Immature natural killer cell (primary cell): ENCODE results near the gene MALL. TPM values are rescaled to one million over a fixed set of nuclear protein-coding genes. Genes with fewer than 3 reads are reported as not detected.
"Not testable (repeated sequence)": the region's sequence is repeated elsewhere in the genome, so short reads cannot be mapped to it uniquely, and the experiment has no call there.

Experiments
- DNase-seq, 3 donors: peaks; one replicate each; pipeline ENCODE4 v3.0.0; 2022; ENCODE audit warnings: mixed read lengths in 1 of 3
- H3K27ac Mint-ChIP-seq, 6 donors: one replicate each; pipeline ENCODE4 v1.8.0; 2020; ENCODE audit warnings: mixed read lengths in 6 of 6, mild to moderate bottlenecking in 5 of 6, inconsistent platforms in 4 of 6, moderate library complexity in 3 of 6
- H3K27me3 Mint-ChIP-seq, 3 donors: one replicate each; pipeline ENCODE4 v1.8.0; 2020 to 2021; ENCODE audit warnings: low read depth in 3 of 3, mild to moderate bottlenecking in 3 of 3, mixed read lengths in 3 of 3, moderate library complexity in 3 of 3, inconsistent platforms in 1 of 3
- H3K36me3 Mint-ChIP-seq, 3 donors: one replicate each; pipeline ENCODE4 v1.8.0; 2020; ENCODE audit warnings: mixed read lengths in 3 of 3, inconsistent platforms in 2 of 3, mild to moderate bottlenecking in 2 of 3
- H3K4me1 Mint-ChIP-seq, 2 donors: one replicate each; pipeline ENCODE4 v1.8.0; 2020; ENCODE audit warnings: inconsistent platforms in 2 of 2, mild to moderate bottlenecking in 2 of 2, mixed read lengths in 2 of 2, moderate library complexity in 1 of 2
- H3K4me3 Mint-ChIP-seq, 5 donors: one replicate each; pipeline ENCODE4 v1.8.0; 2020; ENCODE audit warnings: mild to moderate bottlenecking in 5 of 5, mixed read lengths in 5 of 5, inconsistent platforms in 3 of 5, moderate library complexity in 3 of 5
- H3K9me3 Mint-ChIP-seq, 6 donors: one replicate each; pipeline ENCODE4 v1.8.0; 2020; ENCODE audit warnings: mild to moderate bottlenecking in 6 of 6, mixed read lengths in 6 of 6, inconsistent platforms in 4 of 6, moderate library complexity in 3 of 6
- polyA plus RNA-seq, 3 donors: library from polyadenylated mRNA; unstranded; fragments of 300-500 nt; fragmentation: Illumina TruSeq; gene quantifications; one replicate each; pipeline ENCODE4 v1.2.3, GENCODE V29; 2021

The MALL gene
- polyA plus RNA-seq, 3 donors from 2014 or later, result not detected

- H3K9me3 Mint-ChIP-seq, H3K4me1 Mint-ChIP-seq, H3K27ac Mint-ChIP-seq, DNase-seq, H3K27me3 Mint-ChIP-seq, H3K36me3 Mint-ChIP-seq, H3K4me3 Mint-ChIP-seq: not testable (repeated sequence)
Measured at GRCh38 chr2:110059694-110060358, 55.8 kb downstream of the MALL start.

DNA sequence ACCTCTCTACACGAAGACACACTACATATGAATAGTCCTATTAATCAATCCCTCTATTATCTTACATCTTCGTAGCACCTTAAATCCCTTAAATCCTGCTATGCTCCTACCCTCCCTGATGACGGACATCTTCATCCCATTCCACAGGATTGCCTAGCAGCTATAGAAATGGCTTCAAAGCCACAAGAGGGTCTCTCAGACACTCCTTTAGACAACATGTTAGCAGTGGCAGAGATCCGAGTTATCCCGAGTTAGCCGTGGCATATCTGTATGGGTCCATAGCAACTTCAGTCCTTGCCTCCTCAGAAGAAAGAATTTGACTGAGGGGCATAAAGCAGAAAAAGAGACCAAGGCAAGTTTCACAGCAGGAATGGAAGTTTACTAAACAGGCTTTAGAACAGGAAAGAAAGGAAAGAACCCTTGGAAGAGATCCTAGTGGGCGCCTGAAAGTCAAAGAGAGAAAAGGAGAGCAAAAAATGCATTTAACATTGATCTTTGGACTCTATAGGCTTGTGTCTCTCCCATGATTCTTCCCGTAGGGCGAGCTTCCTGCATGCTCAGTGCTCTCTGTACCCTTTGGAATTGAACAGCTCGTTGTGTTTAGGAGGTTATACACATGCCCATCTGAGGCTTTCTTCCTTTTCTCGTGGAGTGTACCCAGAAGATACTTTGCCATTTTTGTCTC, 56.5 kb downstream of the MALL start:
- DNase-seq, H3K9me3 Mint-ChIP-seq, H3K4me1 Mint-ChIP-seq, H3K4me3 Mint-ChIP-seq, H3K27ac Mint-ChIP-seq, H3K27me3 Mint-ChIP-seq, H3K36me3 Mint-ChIP-seq: not testable (repeated sequence)

GRCh38 chr2:110058034-110058433, 57.6 kb downstream of the MALL start:
- H3K9me3 Mint-ChIP-seq, H3K27me3 Mint-ChIP-seq, H3K27ac Mint-ChIP-seq, DNase-seq, H3K4me1 Mint-ChIP-seq, H3K4me3 Mint-ChIP-seq, H3K36me3 Mint-ChIP-seq: not testable (repeated sequence)

DNA sequence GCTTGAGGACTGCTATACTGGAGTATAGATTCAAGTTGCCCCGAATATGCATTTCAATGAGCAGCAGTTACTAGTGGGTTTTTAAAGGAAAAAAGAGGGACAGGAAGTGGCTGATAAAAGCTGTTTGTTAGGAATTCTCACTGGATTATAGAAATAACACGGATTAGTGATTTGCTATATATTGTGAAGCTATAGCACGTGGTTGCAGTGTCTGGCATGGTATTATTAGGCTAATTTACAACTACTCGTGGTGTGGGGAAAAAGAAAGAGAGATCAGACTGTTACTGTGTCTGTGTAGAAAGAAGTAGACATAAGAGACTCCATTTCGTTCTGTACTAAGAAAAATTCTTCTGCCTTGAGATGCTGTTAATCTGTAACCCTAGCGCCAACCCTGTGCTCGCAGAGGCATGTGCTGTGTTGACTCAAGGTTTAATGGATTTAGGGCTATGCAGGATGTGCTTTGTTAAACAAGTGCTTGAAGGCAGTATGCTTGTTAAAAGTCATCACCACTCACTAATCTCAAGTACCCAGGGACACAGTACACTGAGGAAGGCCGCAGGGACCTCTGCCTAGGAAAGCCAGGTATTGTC, 59.7 kb downstream of the MALL start:
- not testable (repeated sequence) for H3K27me3 Mint-ChIP-seq, DNase-seq, H3K9me3 Mint-ChIP-seq, H3K4me1 Mint-ChIP-seq, H3K27ac Mint-ChIP-seq, H3K36me3 Mint-ChIP-seq, H3K4me3 Mint-ChIP-seq

DNA sequence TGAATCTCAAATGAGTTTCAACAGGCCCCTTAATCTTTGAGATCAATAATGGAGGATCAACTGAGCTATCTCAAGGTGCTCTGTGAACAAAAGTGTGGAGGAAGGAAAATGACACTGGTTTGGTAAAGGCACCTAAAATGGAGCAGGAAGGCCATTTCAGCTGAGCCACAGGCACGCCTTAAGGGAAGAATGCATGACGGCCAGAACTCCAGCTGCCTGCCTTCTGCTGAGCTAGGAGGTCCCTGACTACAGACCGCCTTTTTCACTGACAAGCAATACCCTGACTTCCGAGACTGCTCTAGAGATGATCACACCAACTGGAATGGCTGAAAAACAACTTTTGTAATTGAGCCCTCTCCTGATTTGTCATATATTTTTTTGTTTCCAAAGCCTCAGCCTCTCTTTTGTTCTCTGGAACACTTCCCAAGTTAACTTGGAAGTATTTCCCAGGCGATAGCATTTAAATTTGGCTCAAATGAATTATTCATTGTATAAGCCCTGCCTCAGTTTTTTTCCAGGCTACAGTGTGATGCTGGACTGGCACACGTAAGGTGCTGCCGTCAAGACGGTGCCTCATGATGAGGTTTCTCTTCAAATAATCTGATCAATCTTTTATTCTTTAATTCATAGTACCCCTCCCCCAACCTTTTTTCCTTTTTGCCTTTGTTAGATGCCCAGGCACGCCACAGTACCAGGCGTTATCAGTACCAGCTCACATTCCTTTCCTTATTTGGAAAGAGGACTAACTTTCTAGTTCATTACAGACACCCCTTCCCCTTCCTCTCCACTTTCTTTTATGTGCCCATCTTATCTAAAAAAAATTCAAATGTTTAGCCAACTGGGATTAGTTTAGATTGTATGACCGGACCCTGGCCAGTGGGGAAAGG, 60.9 kb downstream of the MALL start:
- H3K27me3 Mint-ChIP-seq, DNase-seq, H3K4me3 Mint-ChIP-seq, H3K27ac Mint-ChIP-seq, H3K9me3 Mint-ChIP-seq, H3K36me3 Mint-ChIP-seq, H3K4me1 Mint-ChIP-seq: not testable (repeated sequence)

DNA sequence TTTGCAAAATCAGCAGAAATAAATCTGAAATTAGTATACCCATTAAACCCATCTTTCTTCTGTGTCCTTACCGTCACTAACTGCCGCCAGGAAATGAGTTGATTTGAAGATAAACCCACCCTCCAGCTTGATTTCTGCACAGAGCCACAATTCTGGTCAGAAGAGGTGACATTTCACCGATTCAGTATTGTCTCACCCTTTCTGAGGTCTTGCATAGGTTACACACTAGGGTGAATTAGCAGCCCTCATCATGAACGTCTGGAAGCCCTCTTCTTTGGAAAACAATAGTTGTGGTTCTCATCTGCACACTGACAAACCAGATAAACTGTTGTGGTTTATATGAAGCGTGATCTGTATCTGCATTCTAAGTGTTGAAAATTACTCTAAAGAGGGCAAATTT, 61.9 kb downstream of the MALL start:
- not testable (repeated sequence) for H3K36me3 Mint-ChIP-seq, H3K9me3 Mint-ChIP-seq, H3K27ac Mint-ChIP-seq, H3K27me3 Mint-ChIP-seq, H3K4me1 Mint-ChIP-seq, H3K4me3 Mint-ChIP-seq, DNase-seq

- not testable (repeated sequence) for H3K9me3 Mint-ChIP-seq, H3K27ac Mint-ChIP-seq, H3K36me3 Mint-ChIP-seq, H3K4me1 Mint-ChIP-seq, H3K27me3 Mint-ChIP-seq, H3K4me3 Mint-ChIP-seq, DNase-seq
Measured at GRCh38 chr2:110052166-110052565, 63.5 kb downstream of the MALL start.

- H3K27ac Mint-ChIP-seq, H3K4me1 Mint-ChIP-seq, DNase-seq, H3K27me3 Mint-ChIP-seq, H3K9me3 Mint-ChIP-seq, H3K36me3 Mint-ChIP-seq, H3K4me3 Mint-ChIP-seq: not testable (repeated sequence)
Measured at GRCh38 chr2:110050222-110050621, 65.4 kb downstream of the MALL start.

DNA sequence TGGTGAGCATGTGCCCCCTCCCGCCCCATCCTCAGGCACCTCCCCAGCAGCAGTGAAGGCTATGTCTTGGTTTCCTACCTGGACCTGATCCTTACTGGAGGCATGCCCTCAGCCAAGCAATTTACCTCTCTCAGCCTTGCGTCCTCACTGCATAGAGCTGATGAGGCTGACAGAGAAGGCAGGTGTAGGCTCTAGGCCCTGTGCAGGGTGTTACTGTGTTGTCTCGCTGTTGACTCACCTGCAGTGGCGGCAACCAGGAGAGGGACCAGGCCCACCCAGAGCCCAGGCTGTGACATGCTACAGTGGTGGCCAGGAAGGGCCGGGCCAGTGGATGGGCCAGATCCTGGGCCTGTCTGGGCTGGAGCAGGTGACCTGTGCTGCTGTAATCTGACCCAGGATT, 65.9 kb downstream of the MALL start:
- not testable (repeated sequence) for H3K4me3 Mint-ChIP-seq, DNase-seq

DNA sequence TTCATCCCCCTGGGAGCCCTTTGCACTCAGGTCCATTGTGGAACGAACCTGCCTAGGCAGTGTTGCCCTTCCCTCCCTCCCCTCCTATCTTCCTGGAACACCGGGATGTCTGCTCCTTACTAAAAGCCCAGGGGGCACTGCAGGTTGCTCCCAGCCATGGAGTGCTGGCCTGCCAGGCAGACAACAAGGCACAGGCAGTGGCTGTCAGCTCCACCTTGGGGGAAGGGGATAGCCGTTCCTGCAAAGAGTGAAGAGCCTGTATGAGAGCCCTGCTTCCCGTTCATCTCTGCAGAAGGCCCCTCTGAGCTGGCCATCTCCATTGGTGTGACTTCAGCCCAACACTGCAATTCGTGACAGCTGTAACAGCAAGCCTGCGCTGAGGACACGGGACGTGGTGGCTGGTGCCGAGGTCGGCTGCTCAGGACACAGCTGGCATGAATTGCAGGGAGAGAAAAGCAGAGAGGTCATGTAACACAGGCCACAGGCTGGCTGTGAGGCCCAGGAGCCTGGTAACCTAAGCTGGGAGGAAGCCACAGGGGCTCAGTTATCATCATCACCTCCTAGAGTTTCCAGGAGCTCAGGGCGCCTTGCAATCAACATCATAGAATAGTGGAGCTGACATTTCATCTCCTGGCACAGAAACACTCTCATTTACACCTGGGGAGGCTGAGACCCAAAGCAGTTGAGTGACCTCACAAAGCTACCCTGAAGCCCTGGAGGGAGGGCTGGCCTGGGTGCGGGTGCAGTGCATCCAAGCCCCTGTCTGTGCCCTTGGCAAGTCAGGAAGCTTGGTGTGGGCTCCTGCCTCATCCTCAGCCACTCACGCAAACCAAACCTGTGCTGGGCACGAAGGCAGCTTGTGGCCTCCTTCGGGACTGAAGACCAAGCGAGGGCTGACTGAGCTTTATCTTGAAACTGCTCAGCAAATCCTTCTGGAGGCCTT, 67.1 kb downstream of the MALL start:
- not testable (repeated sequence) for DNase-seq, H3K4me1 Mint-ChIP-seq, H3K9me3 Mint-ChIP-seq, H3K36me3 Mint-ChIP-seq, H3K27ac Mint-ChIP-seq, H3K4me3 Mint-ChIP-seq, H3K27me3 Mint-ChIP-seq

More for the DNA sequence above, 65.9 kb downstream of the MALL start:
- H3K4me1 Mint-ChIP-seq, H3K9me3 Mint-ChIP-seq, H3K27me3 Mint-ChIP-seq, H3K36me3 Mint-ChIP-seq, H3K27ac Mint-ChIP-seq: not testable (repeated sequence)

DNA sequence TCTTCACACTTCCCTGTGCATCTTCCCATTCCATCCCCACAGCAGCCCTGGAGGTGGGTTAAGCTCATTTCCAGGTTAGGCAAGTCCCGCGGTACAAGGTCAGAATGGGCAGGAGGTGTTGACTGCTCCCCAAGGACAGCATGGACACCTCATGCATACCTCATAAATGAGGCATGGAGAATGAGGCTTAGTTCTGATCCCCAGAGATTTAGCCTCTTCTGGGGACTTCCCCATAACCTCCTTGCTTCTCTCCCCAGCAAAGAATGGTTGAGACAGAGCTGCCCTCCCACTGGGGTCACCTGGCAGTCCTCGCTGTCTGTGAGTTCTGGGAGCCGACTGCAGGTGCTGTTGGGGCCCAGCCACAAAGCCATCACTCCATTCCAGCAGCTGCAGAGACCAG, 68.4 kb downstream of the MALL start:
- H3K4me3 Mint-ChIP-seq, H3K27me3 Mint-ChIP-seq, H3K36me3 Mint-ChIP-seq, H3K9me3 Mint-ChIP-seq, DNase-seq, H3K4me1 Mint-ChIP-seq, H3K27ac Mint-ChIP-seq: not testable (repeated sequence)

- H3K9me3 Mint-ChIP-seq, DNase-seq, H3K27me3 Mint-ChIP-seq, H3K4me1 Mint-ChIP-seq, H3K27ac Mint-ChIP-seq, H3K36me3 Mint-ChIP-seq, H3K4me3 Mint-ChIP-seq: not testable (repeated sequence)
Measured at GRCh38 chr2:110041941-110042660, 73.5 kb downstream of the MALL start.

DNA sequence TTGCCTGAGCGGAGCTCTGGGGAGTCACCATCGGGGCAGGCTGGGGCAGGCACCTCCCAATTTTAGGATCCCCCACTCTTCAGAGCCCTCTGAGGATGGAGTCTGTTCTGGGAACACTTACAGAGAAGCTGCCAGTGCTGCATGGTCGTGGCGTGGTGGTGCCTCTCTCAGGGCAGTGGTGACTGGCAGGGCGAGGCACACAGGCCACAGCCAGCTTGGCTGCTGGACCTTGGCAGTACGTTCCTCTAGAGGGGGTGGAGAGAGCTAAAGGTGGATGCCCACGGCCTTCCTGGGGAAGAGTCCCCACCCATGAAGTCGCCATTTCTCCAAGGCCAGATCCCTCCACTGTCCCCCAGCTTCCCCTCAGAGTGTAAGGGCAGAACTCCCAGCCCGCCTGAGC, 78.3 kb downstream of the MALL start:
- not testable (repeated sequence) for H3K4me3 Mint-ChIP-seq, H3K27me3 Mint-ChIP-seq, H3K4me1 Mint-ChIP-seq, DNase-seq, H3K27ac Mint-ChIP-seq, H3K9me3 Mint-ChIP-seq, H3K36me3 Mint-ChIP-seq
